Right renal pelvis (tissue), 4 donors: Measurements from ENCODE around the gene SFTPA2. TPM values are rescaled to one million over a fixed set of nuclear protein-coding genes. Genes with fewer than 3 reads are reported as not detected.
"Not testable (repeated sequence)": the region's sequence is repeated elsewhere in the genome, so short reads cannot be mapped to it uniquely, and the experiment has no call there.

Experiments
- DNase-seq, 4 donors: peaks; one replicate each; pipeline ENCODE4 v3.0.0-alpha.2; 2013; ENCODE audit warnings: low read depth in 4 of 4, low spot score in 3 of 4, missing footprints in 1 of 4
- polyA plus RNA-seq, 4 donors: library from polyadenylated mRNA; unstranded; fragments of 120-200 nt; gene quantifications; one replicate each; pipeline ENCODE4 v1.2.1, GENCODE V29; 2013; ENCODE audit not compliant: insufficient read length in 4 of 4

Gene SFTPA2
- polyA plus RNA-seq, 4 donors, result 0.05 TPM; not detected in 3

DNA sequence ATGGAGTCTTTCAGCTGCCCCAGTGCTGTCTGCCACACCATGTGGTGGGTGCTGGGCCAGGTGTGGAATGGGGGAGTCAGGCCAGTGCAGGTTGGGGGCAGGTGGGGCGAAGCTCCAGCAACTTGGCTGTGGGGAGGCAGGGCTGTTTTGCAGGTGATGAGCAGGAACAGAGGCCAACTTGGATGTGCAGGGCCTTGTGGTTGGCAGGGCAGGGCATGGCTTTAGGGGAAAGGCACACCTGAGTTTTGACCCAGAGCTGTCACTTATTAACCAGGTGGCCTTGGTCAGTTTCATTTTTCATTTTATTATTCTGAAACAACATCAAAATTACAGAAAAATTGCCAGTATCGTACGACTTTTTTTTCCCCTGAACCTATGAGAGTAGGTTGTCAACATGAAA, 1.1 kb upstream of the SFTPA2 start:
- DNase-seq, result no peak

DNA sequence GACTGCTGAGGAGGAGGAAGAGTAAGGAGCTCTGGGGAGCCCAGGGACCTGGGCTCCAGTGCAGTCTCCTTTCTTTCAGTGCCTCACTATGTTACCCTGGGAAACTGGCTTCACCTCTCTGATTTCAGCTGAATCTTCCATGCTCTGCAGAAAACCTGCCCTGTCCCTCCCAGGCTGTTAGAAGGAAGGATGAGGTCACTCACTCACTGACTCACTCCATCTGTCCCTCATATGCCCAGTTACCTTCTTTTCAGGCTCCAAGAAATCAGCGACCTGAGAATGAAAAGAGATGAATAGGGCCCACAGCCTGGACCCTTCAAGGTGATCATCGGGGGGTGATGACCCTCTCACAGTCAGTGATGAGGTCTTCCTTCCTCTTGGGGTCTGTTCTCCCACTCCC, 481 bp downstream of the SFTPA2 start:
- DNase-seq, result no peak

GRCh38 chr10:79556961-79557360, 3.2 kb downstream of the SFTPA2 start:
- DNase-seq, result not testable (repeated sequence)

DNA sequence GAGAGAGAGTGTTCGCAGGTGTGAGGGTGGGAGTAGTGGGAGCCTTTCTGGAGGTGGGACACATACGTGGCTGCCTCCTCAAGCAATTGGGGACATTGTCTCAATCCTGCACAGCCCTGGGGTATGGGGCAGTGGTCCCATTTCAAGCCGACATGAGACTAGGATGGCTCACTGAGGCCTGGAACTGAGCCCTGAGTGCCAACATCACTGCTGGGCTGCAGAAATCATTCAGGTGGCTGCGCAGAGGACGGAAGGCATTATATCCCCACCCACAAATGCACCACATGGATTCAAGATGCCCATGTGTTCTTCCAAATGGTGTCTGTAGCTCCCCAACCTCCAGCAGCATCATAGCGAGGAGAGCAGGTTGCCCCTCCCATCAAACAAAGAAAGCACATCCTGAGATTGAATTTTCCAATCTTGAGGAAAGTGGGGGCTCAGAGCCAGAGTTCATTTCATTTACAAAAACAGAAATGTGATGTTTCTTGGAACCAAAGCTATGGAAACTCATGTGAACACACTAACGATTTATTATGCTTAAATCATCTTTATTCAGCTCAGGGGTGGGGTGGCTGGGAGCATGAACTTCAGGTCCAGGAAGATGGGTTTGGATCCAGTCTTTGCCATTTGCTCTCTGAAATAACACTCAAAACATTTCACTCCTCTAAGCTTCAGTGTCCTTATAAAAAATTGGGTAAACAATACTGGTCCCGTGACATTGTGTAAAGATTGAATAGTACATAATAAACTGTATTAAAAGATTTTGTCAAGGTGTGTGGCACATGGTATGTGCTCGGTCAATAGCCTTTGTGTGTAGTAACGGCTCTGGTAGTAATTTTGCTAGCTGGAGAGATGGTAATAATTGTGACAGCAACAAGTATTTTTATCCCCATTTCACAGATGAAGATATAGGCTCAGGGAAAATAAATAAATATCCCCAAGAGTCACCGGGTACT, 4.6 kb downstream of the SFTPA2 start:
- no peak for DNase-seq

DNA sequence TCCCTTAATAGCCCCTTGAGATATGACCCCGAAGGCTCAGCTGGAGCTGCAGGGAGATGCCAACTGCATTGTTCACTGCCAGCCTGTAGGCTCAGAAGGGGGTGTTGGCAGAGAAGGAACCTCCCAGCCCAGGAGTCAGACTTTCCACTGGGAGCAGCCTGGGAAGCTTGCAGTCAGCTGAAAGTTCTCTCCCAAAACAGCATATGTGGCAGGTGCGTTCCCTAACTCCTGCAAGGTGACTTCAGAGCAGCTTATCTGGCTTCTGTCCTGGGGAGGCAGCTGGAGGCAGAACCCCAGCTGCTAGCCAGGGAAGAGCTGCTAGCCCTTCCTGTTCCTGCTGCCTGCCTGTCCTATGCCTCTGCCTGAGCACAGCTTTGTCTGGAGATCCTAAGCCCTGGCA, 8.1 kb downstream of the SFTPA2 start:
- DNase-seq, result no peak

GRCh38 chr10:79547973-79548372, 12.2 kb downstream of the SFTPA2 start:
- DNase-seq, result no peak

DNA sequence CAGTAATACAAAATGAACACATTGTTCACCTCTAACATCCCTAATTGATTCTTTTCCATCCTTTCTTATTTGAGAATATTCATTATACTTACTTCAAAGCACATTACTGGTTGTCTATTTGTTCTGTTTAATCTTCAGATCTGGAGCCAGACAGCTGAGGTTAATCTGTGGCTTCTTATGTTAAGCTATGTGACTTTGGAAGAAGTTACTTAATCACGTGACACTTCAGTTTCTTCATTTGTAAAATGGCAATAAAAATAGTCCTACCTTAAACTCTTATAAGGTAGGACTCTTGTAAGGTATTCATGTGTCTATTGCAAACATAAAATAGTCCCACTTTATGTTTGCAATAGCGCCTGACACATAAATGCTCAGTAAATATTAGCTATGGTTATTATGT, 13.1 kb downstream of the SFTPA2 start:
- DNase-seq, result not testable (repeated sequence)

- DNase-seq, result not testable (repeated sequence)
Observed at GRCh38 chr10:79544926-79545659, 15.1 kb downstream of the SFTPA2 start.

- not testable (repeated sequence) for DNase-seq
Observed at GRCh38 chr10:79544408-79544807, 15.8 kb downstream of the SFTPA2 start.

DNA sequence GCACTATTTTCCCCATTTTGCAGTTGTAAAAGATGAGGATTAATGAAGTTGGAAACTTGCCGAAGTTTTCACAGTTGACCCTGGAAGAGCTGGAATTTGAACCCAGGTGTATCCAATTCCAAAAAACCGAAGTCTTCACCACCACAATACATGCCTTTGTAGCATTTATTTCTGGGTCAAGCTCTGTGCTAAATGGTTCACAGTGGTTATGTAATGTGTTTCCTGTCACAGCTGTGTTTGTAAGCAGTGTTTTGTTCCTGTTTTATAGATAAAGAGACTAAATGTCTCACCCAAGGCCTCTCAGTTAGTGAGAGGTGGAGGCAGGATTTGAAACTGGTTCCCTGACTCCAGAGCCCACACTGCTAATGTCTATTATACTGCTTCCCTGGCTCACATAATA, 17.6 kb downstream of the SFTPA2 start:
- DNase-seq, result no peak

- not testable (repeated sequence) for DNase-seq
Observed at GRCh38 chr10:79540930-79541329, 19.3 kb downstream of the SFTPA2 start.

- not testable (repeated sequence) for DNase-seq
Observed at GRCh38 chr10:79538311-79538710, 21.9 kb downstream of the SFTPA2 start.

DNA sequence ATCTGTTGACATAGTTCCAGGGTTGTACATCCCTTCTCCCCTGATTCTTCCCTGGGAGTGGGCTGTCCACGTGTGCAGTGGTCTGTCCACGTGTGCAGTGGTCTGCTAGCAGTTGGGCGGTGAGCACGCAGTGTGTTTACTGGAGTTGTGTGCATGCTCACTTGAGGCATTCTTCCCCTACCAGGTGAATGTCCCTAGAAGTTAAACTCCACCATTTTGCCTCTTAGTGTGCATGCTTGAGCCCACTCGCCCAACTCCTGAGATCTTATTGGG, 26.4 kb downstream of the SFTPA2 start:
- DNase-seq, result not testable (repeated sequence)

DNA sequence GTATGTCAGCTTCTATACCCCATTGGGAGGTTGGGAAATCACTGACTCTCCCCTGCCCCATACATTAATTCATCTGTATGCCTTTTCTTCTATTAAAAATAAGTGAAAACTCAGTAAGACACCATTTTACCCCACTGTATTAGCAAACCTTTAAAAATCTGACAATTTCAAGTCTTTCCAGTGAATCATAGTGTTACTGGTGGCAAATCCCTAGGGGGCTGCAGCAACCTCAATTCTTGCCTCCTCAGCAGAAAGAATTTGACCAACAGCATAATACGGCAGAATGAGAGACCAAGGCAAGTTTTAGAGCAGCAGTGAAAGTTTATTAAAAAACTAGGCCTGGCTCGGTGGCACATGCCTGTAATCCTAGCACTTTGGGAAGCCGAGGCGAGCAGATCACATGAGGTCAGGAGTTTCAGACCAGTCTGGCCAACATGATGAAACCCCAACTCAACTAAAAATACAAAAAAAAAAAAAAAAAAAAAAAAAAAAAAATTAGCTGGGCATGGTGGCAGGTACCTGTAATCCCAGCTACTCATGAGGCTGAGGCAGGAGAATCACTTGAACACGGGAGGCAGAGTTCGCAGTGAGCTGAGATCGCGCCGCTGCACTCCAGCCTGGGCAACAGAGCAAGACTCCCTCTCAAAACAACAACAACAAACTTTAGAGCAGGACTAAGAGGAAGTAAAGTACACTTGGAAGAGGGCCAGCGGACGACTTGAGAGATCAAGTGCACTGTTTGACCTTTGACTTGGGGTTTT, 26.9 kb downstream of the SFTPA2 start:
- not testable (repeated sequence) for DNase-seq

DNA sequence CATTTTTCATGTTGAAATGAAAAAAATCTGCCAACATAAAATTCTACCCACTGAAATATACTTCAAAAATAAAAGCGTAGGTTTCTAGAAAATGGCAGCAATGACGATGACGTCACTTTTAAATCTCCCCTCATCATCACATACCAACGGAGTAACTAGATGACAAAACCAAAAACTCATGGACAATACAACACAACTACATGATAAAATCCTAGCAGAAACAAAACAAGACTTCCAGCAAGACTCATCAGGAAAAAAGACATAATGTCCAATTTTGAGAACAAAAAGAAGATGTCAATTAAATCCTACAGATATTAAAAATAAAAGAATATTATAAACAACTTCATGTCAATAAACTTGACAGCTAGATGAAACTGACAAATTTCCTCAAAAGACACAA, 31.9 kb downstream of the SFTPA2 start:
- not testable (repeated sequence) for DNase-seq

- DNase-seq, result not testable (repeated sequence)
Observed at GRCh38 chr10:79525049-79525710, 35.0 kb downstream of the SFTPA2 start.

DNA sequence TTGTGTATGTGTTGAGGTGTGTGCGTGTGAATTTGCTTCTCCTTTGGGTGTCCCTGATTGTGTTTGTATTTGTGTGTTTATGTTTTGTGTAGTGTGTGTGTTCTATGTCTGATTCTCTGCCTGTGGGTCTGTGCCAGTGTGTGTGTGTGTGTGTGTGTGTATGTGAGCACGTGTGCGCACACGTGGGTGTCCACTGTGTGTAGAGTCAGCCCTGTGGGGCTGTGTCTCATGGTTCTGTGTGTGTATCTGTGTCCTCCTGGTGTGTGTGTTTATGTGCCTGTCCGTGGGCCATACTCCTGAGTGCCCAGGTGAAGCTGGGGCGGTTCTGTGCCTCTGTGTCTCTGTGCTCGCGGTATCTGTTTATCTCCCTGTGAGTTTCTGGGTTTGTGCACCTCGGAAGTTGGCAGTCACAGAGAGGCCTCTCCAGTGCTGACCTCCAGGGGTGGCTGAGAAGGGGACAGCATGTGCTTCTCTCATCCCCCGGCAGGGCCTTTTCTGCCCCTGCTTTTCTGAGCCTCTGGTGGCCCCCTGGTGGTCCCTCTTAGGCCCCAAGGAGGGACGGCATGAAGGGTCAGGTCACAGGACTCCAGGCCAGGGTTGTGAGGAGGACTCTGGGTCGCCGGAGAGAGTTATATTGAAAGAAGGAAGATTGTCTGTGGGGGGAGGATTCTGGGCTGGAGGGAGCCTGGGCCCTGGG, 36.9 kb downstream of the SFTPA2 start:
- DNase-seq, result not testable (repeated sequence)

- not testable (repeated sequence) for DNase-seq
Observed at GRCh38 chr10:79522464-79522863, 37.7 kb downstream of the SFTPA2 start.

DNA sequence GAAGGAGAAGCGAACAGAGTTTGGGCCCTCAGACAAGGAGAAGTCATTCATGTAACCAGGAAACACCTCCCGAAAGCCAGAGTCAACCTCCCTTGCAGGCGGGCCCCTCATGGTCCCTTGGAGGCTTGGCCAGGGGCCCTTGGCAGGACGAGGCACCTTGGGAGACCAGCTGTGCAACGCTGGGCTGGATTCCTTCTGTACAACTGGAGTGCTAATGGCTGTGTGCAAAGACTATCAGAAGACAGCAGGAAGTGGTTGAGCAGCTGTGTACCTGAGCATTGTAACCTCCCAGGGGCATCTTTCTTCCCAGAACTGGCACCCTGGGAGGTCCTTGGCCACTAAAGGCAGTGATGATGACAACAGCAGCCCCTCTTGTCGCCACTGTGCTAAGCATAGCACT, 38.5 kb downstream of the SFTPA2 start:
- not testable (repeated sequence) for DNase-seq

- DNase-seq, result not testable (repeated sequence)
Observed at GRCh38 chr10:79517567-79517966, 42.6 kb downstream of the SFTPA2 start.
